Stomach (tissue), 9 donors: Measurements from ENCODE around the gene EPHB4. TPM values are rescaled to one million over a fixed set of nuclear protein-coding genes. Genes with fewer than 3 reads are reported as not detected.
A peak's percentile ranks its signal among the peaks of the same experiment; 100 is the strongest.

Source experiments
- DNase-seq, 2 donors: peaks; one replicate each; pipeline versions ENCODE4 v3.0.0 to v3.0.0-alpha.2; 2013 to 2019
- H3K27ac ChIP-seq, 5 donors: fragments of 200-600 bp in 4 of 5; sonication (generic) in 4 of 5; one replicate each; pipeline ENCODE4 v1.5.1; 2013 to 2019; ENCODE audit warnings: mild to moderate bottlenecking in 1 of 5, moderate library complexity in 1 of 5
- H3K27me3 ChIP-seq, 3 donors: fragments of 200-600 bp; sonication (generic); one replicate each; pipeline ENCODE4 v1.5.1; 2017 to 2019; ENCODE audit warnings: mixed run types in 1 of 3
- H3K36me3 ChIP-seq, 4 donors: fragments of 200-600 bp; sonication (generic); 1 replicate in 3 of 4; 2 replicates in 1 of 4; pipeline ENCODE4 v1.5.1; 2016 to 2019
- H3K4me1 ChIP-seq, 4 donors: fragments of 200-600 bp; sonication (generic); one replicate each; pipeline ENCODE4 v1.5.1; 2016 to 2019
- H3K4me3 ChIP-seq, 4 donors: fragments of 200-600 bp; sonication (generic) in 3 of 4; one replicate each; pipeline ENCODE4 v1.5.1; 2016 to 2019; ENCODE audit warnings: mild to moderate bottlenecking in 1 of 4
- H3K9me3 ChIP-seq, 4 donors: fragments of 200-600 bp; sonication (generic); one replicate each; pipeline ENCODE4 v1.5.1; 2016 to 2019
- EP300 ChIP-seq: sonication (generic); formaldehyde crosslinking; IDR thresholded peaks from one replicate; pipeline ENCODE4 v1.6.1; 2017; ENCODE audit warnings: antibody characterized with exemption
- POLR2A ChIP-seq, 4 donors: fragments of 450-650 bp; IDR thresholded peaks; one replicate each; pipeline ENCODE4 v1.6.1; 2016; ENCODE audit warnings: antibody characterized with exemption in 4 of 4, control low read depth in 2 of 4, mild to moderate bottlenecking in 1 of 4, moderate library complexity in 1 of 4
- POLR2AphosphoS5 ChIP-seq, 3 donors: sonication (generic); formaldehyde crosslinking; IDR thresholded peaks; one replicate each; pipeline ENCODE4 v1.6.1; 2016; ENCODE audit warnings: antibody characterized with exemption in 3 of 3
- WGBS, 5 donors: extraction: QIAGEN DNeasy Blood & Tissue Kit in 3 of 5; methylation state at CpG; one replicate each; pipeline versions ENCODE4 v1.1.5 to v1.1.7; 2013 to 2018; 5-methylcytosine and 5-hydroxymethylcytosine counted together
- intact Hi-C: fragments of 100-400 bp; cut with DNase I; formaldehyde crosslinking; loops from one replicate; pipeline ENCODE4 v1.15.1; 2023; ENCODE audit warnings: low total_unique reads
- polyA plus RNA-seq, 3 donors: library from polyadenylated mRNA; stranded (reverse); fragments of 200-250 nt; gene quantifications; one replicate each; pipeline ENCODE4 v1.2.3, GENCODE V29; 2013
- total RNA-seq, 5 donors: library from RNA; depleted of rRNA; stranded (reverse); fragments of >200 nt; gene quantifications; one replicate each; pipeline versions ENCODE4 v1.1.0 to v1.2.3, GENCODE V29; 2014 to 2016
- TF ChIP-seq, protein P1 (sequence below), 7 experiments: fragments of 450-650 bp in 4 of 7; fragments of 200-600 bp in 3 of 7; sonication (generic) in 3 of 7; IDR thresholded peaks; one replicate each; pipeline ENCODE4 v1.5.1; 2016 to 2019; ENCODE audit warnings: antibody characterized with exemption in 7 of 7, control low read depth in 2 of 7, mild to moderate bottlenecking in 1 of 7
- donor health status: healthy with polysubstance abuse.
- donor health status: Bipolar disorder and iron deficiency.
- donor health status: healthy.

EPHB4 gene
- total and polyA plus RNA-seq, 8 donors: 7.3 to 128 (median 33.0) TPM

DNA sequence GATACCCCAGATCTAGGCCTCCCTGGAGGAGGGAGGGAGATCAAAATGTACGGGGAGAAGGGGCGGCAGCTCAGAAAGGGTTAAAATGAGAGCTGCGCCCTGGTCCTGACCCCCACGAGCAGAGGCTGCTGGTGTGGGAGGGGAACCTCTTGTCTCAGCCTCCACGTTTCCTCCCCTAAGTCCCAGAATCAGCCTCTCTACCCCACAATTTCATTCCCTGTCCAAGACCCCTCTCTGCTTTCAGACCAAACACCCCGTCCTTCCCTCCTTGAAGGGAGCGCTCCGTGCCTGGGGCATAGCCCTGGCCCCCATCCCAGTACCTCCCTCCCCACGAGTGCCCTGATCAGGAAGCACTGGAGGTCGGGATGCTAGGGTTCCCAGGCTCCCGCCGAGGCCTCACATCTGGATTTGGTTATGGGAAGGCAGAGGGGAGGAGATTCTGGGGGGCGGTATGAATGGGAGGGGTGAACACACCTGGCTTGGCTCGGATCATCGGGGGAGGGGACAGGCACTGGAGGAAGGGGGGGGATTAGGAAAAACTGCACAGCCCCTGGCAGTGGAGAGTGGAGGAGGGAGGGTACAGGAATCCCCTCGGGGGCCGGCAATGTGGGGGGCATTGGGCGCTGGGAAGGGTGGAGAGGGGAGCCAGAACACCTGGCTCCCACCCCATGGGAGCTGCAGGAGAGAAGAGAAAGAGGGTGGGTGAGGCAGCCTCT, 2.7 kb downstream of the EPHB4 start:
- H3K27ac ChIP-seq: peak overlapping the region in 3 of 5 donors; percentile 72 to 88 (median 87)
- no peak for DNase-seq
- H3K9me3 ChIP-seq: no peaks in the 10 kb centered on the region
- TF ChIP-seq, protein P1, sequence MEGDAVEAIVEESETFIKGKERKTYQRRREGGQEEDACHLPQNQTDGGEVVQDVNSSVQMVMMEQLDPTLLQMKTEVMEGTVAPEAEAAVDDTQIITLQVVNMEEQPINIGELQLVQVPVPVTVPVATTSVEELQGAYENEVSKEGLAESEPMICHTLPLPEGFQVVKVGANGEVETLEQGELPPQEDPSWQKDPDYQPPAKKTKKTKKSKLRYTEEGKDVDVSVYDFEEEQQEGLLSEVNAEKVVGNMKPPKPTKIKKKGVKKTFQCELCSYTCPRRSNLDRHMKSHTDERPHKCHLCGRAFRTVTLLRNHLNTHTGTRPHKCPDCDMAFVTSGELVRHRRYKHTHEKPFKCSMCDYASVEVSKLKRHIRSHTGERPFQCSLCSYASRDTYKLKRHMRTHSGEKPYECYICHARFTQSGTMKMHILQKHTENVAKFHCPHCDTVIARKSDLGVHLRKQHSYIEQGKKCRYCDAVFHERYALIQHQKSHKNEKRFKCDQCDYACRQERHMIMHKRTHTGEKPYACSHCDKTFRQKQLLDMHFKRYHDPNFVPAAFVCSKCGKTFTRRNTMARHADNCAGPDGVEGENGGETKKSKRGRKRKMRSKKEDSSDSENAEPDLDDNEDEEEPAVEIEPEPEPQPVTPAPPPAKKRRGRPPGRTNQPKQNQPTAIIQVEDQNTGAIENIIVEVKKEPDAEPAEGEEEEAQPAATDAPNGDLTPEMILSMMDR (IDR thresholded peaks at IDR 0.05): no peak
- TF ChIP-seq EP300 (no peak), POLR2AphosphoS5 (IDR thresholded peaks at IDR 0.05) (no peak)
- intact Hi-C loops: no loop called here
- peaks cover 21 to 57% (median 49%) of the 10 kb centered on the region in 4 donors for H3K4me1 ChIP-seq
- H3K36me3 ChIP-seq: peaks cover 36 to 48% (median 45%) of the 10 kb centered on the region in 4 donors
- H3K4me3 ChIP-seq: peak overlapping the region; percentile 69 to 81 (median 74)
- WGBS, 5 donors: 29 to 56% (median 37%) methylated on average over 16 to 18 of the region's 18 CpGs
- H3K27me3 ChIP-seq: peaks cover 0 to 53% (median 6%) of the 10 kb centered on the region in 3 donors

DNA sequence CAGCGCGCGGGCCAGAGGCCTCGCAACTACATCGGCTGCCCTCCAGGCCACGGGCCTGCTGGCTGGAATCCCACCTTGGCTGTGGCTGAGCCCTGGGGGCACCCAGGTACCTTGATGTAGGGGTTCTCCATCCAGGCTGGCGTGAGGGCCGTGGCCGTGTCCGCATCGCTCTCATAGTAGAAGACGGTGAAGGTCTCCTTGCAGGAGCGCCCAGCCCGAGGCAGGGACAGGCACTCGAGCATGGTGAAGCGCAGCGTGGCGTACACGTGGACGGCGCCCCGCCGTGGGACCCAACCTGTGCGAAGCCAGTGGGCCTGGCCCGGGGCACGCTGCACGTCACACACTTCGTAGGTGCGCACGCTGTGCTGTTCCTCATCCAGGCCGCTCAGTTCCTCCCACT, 3.8 kb downstream of the EPHB4 start:
- Histone ChIP-seq H3K36me3 (peaks cover 39 to 59% (median 57%) of the 10 kb centered on the region in 4 donors), H3K27ac (no peak overlapping the region), H3K9me3 (no peaks in the 10 kb centered on the region), H3K27me3 (peaks cover 0 to 42% (median 6%) of the 10 kb centered on the region in 3 donors), H3K4me1 (peaks cover 21 to 46% (median 38%) of the 10 kb centered on the region in 4 donors), H3K4me3 (no peak overlapping the region)
- intact Hi-C loops: no loop called here
- no peak for DNase-seq
- no peak for TF ChIP-seq POLR2AphosphoS5 (IDR thresholded peaks at IDR 0.05)
- TF ChIP-seq, protein P1 (IDR thresholded peaks at IDR 0.05): no peak
- TF ChIP-seq EP300: no peak
- TF ChIP-seq POLR2A (IDR thresholded peaks at IDR 0.05): no peak
- WGBS, 5 donors: 90 to 96% (median 95%) methylated on average over 20 to 31 of the region's 31 CpGs

DNA sequence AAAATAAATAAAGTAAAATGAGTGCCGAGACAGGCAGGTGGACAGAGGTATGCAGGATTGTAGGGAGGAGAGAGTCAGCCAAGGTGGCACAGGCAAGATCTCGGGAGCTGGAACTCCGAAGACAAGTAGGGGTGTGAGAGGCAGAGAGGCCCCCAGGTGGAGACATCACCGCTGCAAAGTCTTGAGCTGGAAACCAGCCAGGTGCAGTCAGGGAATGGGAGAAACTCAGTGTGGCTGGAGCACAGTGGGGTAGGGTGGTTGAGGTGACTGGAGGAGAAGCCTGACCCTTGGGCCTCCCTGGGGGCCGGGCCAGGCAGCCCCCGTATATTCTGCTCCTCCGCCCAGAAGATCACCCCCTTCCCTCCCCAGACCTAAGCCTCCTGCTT, 4.2 kb downstream of the EPHB4 start:
- WGBS, 5 donors: 72 to 89% (median 84%) methylated on average over 7 of the region's 7 CpGs
- intact Hi-C loops: no loop called here

DNA sequence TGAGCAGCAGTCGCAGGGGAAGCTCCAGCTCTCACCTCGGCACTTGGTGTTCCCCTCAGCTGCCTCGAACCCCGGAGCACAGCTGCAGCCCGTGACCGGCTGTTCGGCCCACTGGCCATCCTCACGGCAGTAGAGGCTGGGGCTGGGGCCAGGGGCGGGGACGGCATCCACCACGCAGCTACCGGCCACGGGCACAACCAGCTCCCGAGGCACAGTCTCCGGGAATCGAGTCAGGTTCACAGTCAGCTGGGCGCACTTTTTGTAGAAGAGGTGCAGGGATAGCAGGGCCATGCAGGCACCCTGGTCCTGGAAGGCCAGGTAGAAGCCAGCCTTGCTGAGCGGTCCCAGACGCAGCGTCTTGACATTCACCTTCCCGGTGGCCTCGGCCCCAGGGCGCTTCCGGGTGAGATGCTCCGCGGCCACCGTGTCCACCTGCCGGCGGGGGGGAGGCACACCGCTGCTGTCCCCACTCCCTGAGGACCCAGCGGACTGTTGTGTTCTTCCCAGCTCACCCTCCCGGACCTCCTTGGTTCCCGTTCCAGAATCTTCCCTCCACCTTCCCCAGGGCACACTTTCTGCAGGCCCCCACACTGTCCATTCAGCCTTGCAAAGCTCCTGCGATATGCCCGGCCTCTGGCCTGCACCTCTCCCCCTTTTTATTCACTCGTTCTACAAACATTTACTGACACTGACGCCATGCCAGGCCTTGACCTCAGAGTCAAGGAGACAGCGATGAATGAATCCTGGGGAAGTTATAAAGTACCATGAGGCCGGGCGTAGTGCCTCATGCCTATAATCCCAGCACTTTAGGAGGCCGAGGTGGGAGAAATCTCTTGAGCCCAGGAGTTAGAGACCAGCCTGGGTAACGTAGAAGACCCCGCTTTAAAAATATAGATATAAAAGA, 4.8 kb downstream of the EPHB4 start:
- WGBS, 5 donors: 89 to 93% (median 91%) methylated on average over 26 to 43 of the region's 43 CpGs
- H3K27ac ChIP-seq: no peak overlapping the region
- H3K27me3 ChIP-seq: peaks cover 0 to 31% (median 1%) of the 10 kb centered on the region in 3 donors
- H3K4me3 ChIP-seq: no peak overlapping the region
- no peaks in the 10 kb centered on the region for H3K9me3 ChIP-seq
- TF ChIP-seq EP300: no peak
- TF ChIP-seq POLR2AphosphoS5 (IDR thresholded peaks at IDR 0.05): no peak
- no peak for TF ChIP-seq POLR2A (IDR thresholded peaks at IDR 0.05)
- TF ChIP-seq, protein P1 (IDR thresholded peaks at IDR 0.05): no peak
- peaks cover 44 to 68% (median 65%) of the 10 kb centered on the region in 4 donors for H3K36me3 ChIP-seq
- peaks cover 14 to 36% (median 28%) of the 10 kb centered on the region in 4 donors for H3K4me1 ChIP-seq
- intact Hi-C loops: no loop called here
- DNase-seq: no peak

More for the DNA sequence above, 4.2 kb downstream of the EPHB4 start:
- Histone ChIP-seq H3K4me1 (peaks cover 20 to 42% (median 34%) of the 10 kb centered on the region in 4 donors), H3K27ac (no peak overlapping the region), H3K4me3 (no peak overlapping the region), H3K27me3 (peaks cover 0 to 38% (median 6%) of the 10 kb centered on the region in 3 donors), H3K9me3 (no peaks in the 10 kb centered on the region), H3K36me3 (peaks cover 41 to 63% (median 61%) of the 10 kb centered on the region in 4 donors)
- DNase-seq: peak in 1 of 2 donors; percentile 28
- TF ChIP-seq POLR2A (IDR thresholded peaks at IDR 0.05): no peak
- no peak for TF ChIP-seq EP300
